A549 (cell line): ENCODE measurements around the gene CCND2.

Experiments used
- CBX2 ChIP-seq: fragments of 200-600 bp; sonication (generic); IDR thresholded peaks from 2 replicates; pipeline ENCODE4 v1.6.1; 2016; ENCODE audit warnings: low read depth, mild to moderate bottlenecking, borderline replicate concordance
- MAFK ChIP-seq: fragments of 450-650 bp; IDR thresholded peaks from 2 replicates; pipeline ENCODE4 v1.6.1; 2014; ENCODE audit not compliant: partially characterized antibody
- TF ChIP-seq, protein P1 (sequence below): fragments of >200 bp; sonication (Bioruptor Twin); formaldehyde crosslinking; IDR thresholded peaks from 3 replicates; pipeline ENCODE4 v1.5.1; 2016

DNA sequence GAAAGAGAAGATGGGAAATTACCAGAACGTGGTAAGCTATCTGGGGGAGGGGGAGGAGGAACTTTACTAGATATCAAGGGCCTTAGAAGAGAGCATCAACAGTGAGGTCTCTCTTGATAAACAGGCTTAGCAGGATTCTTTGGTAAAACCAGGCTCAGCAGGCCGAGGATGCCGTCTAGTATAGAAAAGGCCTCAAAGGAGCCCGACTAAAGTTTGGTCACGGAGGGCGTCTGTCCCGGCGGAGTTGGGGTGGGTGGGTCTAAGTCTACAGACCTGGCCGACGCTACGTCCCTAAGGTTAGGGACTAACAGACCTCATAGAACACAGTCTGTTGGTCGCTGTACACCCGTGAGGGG is 46.9 kb downstream of the CCND2 start:
- TF ChIP-seq, protein P1, sequence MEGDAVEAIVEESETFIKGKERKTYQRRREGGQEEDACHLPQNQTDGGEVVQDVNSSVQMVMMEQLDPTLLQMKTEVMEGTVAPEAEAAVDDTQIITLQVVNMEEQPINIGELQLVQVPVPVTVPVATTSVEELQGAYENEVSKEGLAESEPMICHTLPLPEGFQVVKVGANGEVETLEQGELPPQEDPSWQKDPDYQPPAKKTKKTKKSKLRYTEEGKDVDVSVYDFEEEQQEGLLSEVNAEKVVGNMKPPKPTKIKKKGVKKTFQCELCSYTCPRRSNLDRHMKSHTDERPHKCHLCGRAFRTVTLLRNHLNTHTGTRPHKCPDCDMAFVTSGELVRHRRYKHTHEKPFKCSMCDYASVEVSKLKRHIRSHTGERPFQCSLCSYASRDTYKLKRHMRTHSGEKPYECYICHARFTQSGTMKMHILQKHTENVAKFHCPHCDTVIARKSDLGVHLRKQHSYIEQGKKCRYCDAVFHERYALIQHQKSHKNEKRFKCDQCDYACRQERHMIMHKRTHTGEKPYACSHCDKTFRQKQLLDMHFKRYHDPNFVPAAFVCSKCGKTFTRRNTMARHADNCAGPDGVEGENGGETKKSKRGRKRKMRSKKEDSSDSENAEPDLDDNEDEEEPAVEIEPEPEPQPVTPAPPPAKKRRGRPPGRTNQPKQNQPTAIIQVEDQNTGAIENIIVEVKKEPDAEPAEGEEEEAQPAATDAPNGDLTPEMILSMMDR: no peak
- TF ChIP-seq MAFK (no peak), CBX2 (no peak)
